IPS-20b (cell line): ENCODE data around the gene LILRB4.
"Not testable (repeated sequence)": the region's sequence is repeated elsewhere in the genome, so short reads cannot be mapped to it uniquely, and the experiment has no call there.

ENCODE experiments used
- H3K27ac ChIP-seq: one replicate; pipeline ENCODE4 v1.5.1; 2013; ENCODE audit warnings: low read length
- H3K27me3 ChIP-seq: 2 replicates; pipeline ENCODE4 v1.6.1; 2013; ENCODE audit warnings: mild to moderate bottlenecking, low read length, inconsistent platforms; ENCODE audit not compliant: insufficient read depth
- H3K36me3 ChIP-seq: 2 replicates; pipeline ENCODE4 v1.6.1; 2013; ENCODE audit warnings: low read depth, mild to moderate bottlenecking, inconsistent platforms, low read length, moderate library complexity; ENCODE audit not compliant: insufficient read depth
- H3K4me1 ChIP-seq: 2 replicates; pipeline ENCODE4 v1.6.1; 2013; ENCODE audit warnings: mild to moderate bottlenecking, control low read depth, inconsistent platforms, low read length, moderate library complexity; ENCODE audit not compliant: insufficient read depth
- H3K4me3 ChIP-seq: 2 replicates; pipeline ENCODE4 v1.5.1; 2013; ENCODE audit warnings: mild to moderate bottlenecking, low read length, inconsistent platforms
- H3K9ac ChIP-seq: 2 replicates; pipeline ENCODE4 v1.6.1; 2013; ENCODE audit warnings: low read depth, mild to moderate bottlenecking, inconsistent platforms, low read length, moderate library complexity
- H3K9me3 ChIP-seq: 2 replicates; pipeline ENCODE4 v1.6.1; 2013; ENCODE audit warnings: mild to moderate bottlenecking, low read depth, low read length, inconsistent platforms; ENCODE audit not compliant: insufficient read depth

LILRB4 gene

GRCh38 chr19:54676210-54676834 is 13.5 kb downstream of the LILRB4 start:
- not testable (repeated sequence) for H3K9ac ChIP-seq, H3K4me3 ChIP-seq, H3K36me3 ChIP-seq, H3K27ac ChIP-seq, H3K4me1 ChIP-seq, H3K27me3 ChIP-seq
- peaks cover 54% of the 10 kb centered on the region for H3K9me3 ChIP-seq

- no peak overlapping the region for H3K4me3 ChIP-seq
- H3K27me3 ChIP-seq, result no peaks in the 10 kb centered on the region
- H3K36me3 ChIP-seq, result no peaks in the 10 kb centered on the region
- peaks cover 52% of the 10 kb centered on the region for H3K9me3 ChIP-seq
- H3K9ac ChIP-seq, result no peak overlapping the region
- no peak overlapping the region for H3K27ac ChIP-seq
- H3K4me1 ChIP-seq, result no peaks in the 10 kb centered on the region
Observed at GRCh38 chr19:54677217-54677616, 14.4 kb downstream of the LILRB4 start.

GRCh38 chr19:54681596-54681995 is 18.8 kb downstream of the LILRB4 start:
- H3K9me3 ChIP-seq, result peaks cover 73% of the 10 kb centered on the region

DNA sequence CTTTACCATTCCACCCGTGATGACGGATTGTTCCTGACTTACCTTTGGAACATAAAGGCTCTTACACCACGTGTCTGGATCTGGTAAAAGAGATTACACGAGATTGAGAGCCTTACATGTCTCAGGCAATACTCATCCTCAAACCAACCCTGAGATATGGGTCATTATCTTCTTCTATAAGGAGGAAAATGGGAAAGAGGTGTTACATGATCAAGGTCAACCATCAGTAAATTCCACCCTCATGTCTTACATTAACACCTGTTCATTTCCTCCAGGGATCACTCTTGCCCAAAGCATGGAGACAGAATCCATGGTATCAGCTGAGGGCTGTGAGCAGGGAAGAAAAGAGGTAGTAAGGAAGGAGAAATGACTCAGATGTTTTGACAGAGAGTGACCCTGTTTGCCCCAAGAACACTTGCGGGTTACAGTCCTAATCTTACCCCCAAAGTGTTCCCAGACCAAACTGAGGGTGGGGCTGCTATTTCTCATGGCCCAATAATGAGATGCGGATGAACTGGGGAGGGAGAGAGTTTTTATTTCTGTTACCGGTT is 19.6 kb downstream of the LILRB4 start:
- H3K9me3 ChIP-seq, result peaks cover 73% of the 10 kb centered on the region
- H3K27me3 ChIP-seq, result no peaks in the 10 kb centered on the region
- H3K9ac ChIP-seq, result no peak overlapping the region
- H3K4me3 ChIP-seq, result no peak overlapping the region
- H3K36me3 ChIP-seq, result no peaks in the 10 kb centered on the region
- no peak overlapping the region for H3K27ac ChIP-seq
- no peaks in the 10 kb centered on the region for H3K4me1 ChIP-seq

More at GRCh38 chr19:54681596-54681995, 18.8 kb downstream of the LILRB4 start:
- H3K9ac ChIP-seq, H3K4me1 ChIP-seq, H3K4me3 ChIP-seq, H3K27ac ChIP-seq, H3K27me3 ChIP-seq, H3K36me3 ChIP-seq: not testable (repeated sequence)

- no peaks in the 10 kb centered on the region for H3K27me3 ChIP-seq
Observed at GRCh38 chr19:54684527-54684926, 21.7 kb downstream of the LILRB4 start.

DNA sequence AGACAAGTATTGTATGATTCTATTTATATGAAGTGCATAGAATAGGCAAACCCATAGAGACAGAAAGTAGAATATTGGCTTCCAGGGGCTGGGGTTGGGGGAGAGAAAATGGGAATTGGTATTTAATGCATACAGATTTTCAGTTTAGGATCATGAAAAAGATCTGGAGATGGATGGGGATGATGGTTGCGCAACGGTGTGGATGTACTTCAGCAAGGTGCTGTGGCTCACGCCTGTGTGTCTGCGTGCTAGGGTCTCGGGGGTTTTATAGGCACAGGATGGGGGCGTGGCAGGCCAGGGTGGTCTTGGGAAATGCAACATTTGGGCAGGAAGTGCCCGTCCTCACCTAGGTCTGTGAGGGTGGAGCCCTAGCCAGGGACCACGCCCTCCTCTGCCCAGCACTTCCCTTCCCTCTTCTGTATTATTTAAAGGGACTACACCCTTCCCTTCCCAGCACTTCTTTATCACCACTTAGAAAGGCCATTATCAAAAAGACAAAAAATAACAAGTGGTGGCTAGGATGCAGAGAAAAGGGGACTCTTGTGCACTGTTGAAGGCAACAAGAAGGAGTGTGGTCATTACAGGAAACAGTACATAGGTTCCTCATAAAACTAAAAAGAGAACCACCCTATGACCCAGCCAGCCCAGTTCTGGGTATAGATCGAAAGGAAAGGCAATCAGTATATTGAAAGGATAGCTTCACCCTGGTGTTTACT is 29.0 kb downstream of the LILRB4 start:
- no peaks in the 10 kb centered on the region for H3K36me3 ChIP-seq
- no peak overlapping the region for H3K9ac ChIP-seq
- H3K27ac ChIP-seq, result no peak overlapping the region
- H3K4me1 ChIP-seq, result no peaks in the 10 kb centered on the region
- no peaks in the 10 kb centered on the region for H3K27me3 ChIP-seq
- peaks cover 78% of the 10 kb centered on the region for H3K9me3 ChIP-seq
- H3K4me3 ChIP-seq, result no peak overlapping the region

More at GRCh38 chr19:54684527-54684926, 21.7 kb downstream of the LILRB4 start:
- no peak overlapping the region for H3K27ac ChIP-seq
- peaks cover 78% of the 10 kb centered on the region for H3K9me3 ChIP-seq
- no peaks in the 10 kb centered on the region for H3K4me1 ChIP-seq
- no peaks in the 10 kb centered on the region for H3K36me3 ChIP-seq
- H3K4me3 ChIP-seq, result no peak overlapping the region
- no peak overlapping the region for H3K9ac ChIP-seq

DNA sequence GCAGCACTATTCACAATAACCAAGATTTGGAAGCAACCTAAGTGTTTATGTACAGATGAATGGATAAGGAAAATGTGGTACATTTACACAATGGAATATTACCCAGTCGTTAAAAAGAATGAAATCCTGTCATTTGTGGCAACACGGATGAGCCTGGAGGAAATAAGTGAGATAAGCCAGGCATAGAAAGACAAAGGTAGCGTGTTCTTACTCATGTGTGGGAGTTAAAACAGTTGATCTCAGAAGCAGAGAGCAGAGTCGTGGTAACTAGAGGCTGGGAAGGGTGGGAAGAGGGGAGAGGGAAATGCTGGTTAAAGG is 29.5 kb downstream of the LILRB4 start:
- no peak overlapping the region for H3K27ac ChIP-seq
- H3K4me1 ChIP-seq, result no peaks in the 10 kb centered on the region
- H3K36me3 ChIP-seq, result no peaks in the 10 kb centered on the region
- no peak overlapping the region for H3K4me3 ChIP-seq
- H3K27me3 ChIP-seq, result no peaks in the 10 kb centered on the region
- H3K9ac ChIP-seq, result no peak overlapping the region
- peaks cover 75% of the 10 kb centered on the region for H3K9me3 ChIP-seq

DNA sequence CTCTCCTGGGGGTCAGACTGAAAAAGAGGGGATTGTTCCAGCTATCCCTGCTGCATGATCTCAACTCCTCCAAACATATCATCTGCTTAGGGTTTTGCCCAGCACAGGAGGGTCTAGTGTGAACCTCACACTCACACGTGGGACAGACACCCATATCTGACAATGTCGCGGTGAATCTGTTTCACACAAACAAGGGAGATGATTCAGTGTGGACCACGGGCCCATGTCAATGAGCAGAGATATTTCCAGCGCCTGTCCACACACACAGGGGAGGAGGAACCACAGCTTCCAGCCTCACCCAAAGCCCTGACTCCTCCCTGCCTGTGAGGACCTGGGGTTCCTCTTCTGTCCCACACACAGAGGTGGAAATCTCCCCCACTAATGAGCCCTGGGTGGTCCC is 31.9 kb downstream of the LILRB4 start:
- H3K4me1 ChIP-seq, result no peaks in the 10 kb centered on the region
- no peaks in the 10 kb centered on the region for H3K36me3 ChIP-seq
- H3K27me3 ChIP-seq, result no peaks in the 10 kb centered on the region
- H3K9ac ChIP-seq, result no peak overlapping the region
- peaks cover 69% of the 10 kb centered on the region for H3K9me3 ChIP-seq
- no peak overlapping the region for H3K4me3 ChIP-seq
- no peak overlapping the region for H3K27ac ChIP-seq

DNA sequence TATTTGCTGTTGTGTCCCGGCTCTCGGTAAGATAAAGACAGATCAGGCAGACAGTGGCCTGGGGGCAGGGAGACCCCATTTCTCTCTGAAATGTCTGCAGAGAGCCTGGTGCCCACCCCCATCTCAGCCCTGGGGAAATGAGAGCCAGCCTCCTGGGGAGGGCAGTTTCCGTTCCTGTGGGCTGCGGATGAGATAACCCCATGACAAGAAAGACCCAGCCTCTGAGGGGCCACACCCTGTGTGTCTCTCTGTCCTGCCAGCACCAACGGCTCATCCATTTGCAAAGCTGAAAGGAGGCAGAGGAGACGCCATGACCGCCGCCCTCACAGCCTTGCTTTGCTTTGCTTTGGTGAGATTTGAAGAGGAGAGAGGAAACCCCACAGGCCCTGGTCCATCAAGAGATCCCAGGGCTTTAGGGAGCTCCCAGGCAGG is 33.3 kb downstream of the LILRB4 start:
- no peak overlapping the region for H3K9ac ChIP-seq
- H3K27me3 ChIP-seq, result no peaks in the 10 kb centered on the region

DNA sequence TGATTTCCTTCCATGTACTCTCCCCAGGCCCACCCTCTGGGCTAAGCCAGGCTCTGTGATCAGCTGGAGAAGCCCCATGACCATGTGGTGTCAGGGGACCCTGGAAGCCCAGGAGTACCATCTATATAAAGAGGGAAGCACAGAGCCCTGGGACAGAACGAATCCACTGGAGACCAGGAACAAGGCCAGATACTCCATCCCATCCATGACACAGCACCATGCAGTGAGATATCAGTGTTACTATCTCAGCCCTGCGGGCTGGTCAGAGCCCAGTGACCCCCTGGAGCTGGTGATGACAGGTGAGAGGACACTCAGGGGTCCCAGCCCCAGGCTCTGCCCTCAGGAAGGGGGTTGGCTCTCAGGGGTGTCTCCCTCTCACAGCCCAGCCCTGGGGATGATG is 34.0 kb downstream of the LILRB4 start:
- Histone ChIP-seq H3K27me3 (no peaks in the 10 kb centered on the region), H3K36me3 (no peaks in the 10 kb centered on the region), H3K27ac (no peak overlapping the region), H3K4me3 (no peak overlapping the region), H3K4me1 (no peaks in the 10 kb centered on the region), H3K9me3 (peaks cover 76% of the 10 kb centered on the region), H3K9ac (no peak overlapping the region)

More for the DNA sequence above, 33.3 kb downstream of the LILRB4 start:
- H3K36me3 ChIP-seq, result no peaks in the 10 kb centered on the region
- no peaks in the 10 kb centered on the region for H3K4me1 ChIP-seq
- no peak overlapping the region for H3K4me3 ChIP-seq
- H3K9me3 ChIP-seq, result peaks cover 76% of the 10 kb centered on the region
- H3K27ac ChIP-seq, result no peak overlapping the region

- H3K27ac ChIP-seq, H3K4me1 ChIP-seq, H3K36me3 ChIP-seq, H3K9ac ChIP-seq, H3K27me3 ChIP-seq, H3K4me3 ChIP-seq: not testable (repeated sequence)
- peaks cover 72% of the 10 kb centered on the region for H3K9me3 ChIP-seq
Observed at GRCh38 chr19:54697716-54698115, 34.9 kb downstream of the LILRB4 start.

GRCh38 chr19:54704928-54705327 is 42.1 kb downstream of the LILRB4 start:
- H3K27ac ChIP-seq, result no peak overlapping the region
- H3K27me3 ChIP-seq, result no peaks in the 10 kb centered on the region
- H3K9me3 ChIP-seq, result peaks cover 85% of the 10 kb centered on the region
- H3K36me3 ChIP-seq, result no peaks in the 10 kb centered on the region
- no peak overlapping the region for H3K9ac ChIP-seq
- H3K4me1 ChIP-seq, result no peaks in the 10 kb centered on the region
- H3K4me3 ChIP-seq, result no peak overlapping the region; the same call in 1 of the 2 replicates
